Gastroesophageal sphincter (tissue), 3 donors: Measurements from ENCODE around the gene NPR1.

Source experiments
- EP300 ChIP-seq: sonication (generic); formaldehyde crosslinking; IDR thresholded peaks from one replicate; pipeline ENCODE4 v1.6.1; 2017; ENCODE audit warnings: antibody characterized with exemption, mild to moderate bottlenecking
- POLR2A ChIP-seq, 2 donors: fragments of 450-650 bp; IDR thresholded peaks; one replicate each; pipeline ENCODE4 v1.6.1; 2017; ENCODE audit warnings: antibody characterized with exemption in 2 of 2, mild to moderate bottlenecking in 2 of 2, moderate library complexity in 1 of 2
- TF ChIP-seq, protein P1 (sequence below), 4 experiments: fragments of 200-600 bp in 2 of 4; fragments of 450-650 bp in 2 of 4; sonication (generic) in 1 of 4; IDR thresholded peaks; one replicate each; pipeline ENCODE4 v1.5.1; 2017 to 2019; ENCODE audit warnings: antibody characterized with exemption in 4 of 4, mild to moderate bottlenecking in 2 of 4, moderate library complexity in 2 of 4

GRCh38 chr1:153693466-153693865, 15.0 kb downstream of the NPR1 start:
- TF ChIP-seq, protein P1, sequence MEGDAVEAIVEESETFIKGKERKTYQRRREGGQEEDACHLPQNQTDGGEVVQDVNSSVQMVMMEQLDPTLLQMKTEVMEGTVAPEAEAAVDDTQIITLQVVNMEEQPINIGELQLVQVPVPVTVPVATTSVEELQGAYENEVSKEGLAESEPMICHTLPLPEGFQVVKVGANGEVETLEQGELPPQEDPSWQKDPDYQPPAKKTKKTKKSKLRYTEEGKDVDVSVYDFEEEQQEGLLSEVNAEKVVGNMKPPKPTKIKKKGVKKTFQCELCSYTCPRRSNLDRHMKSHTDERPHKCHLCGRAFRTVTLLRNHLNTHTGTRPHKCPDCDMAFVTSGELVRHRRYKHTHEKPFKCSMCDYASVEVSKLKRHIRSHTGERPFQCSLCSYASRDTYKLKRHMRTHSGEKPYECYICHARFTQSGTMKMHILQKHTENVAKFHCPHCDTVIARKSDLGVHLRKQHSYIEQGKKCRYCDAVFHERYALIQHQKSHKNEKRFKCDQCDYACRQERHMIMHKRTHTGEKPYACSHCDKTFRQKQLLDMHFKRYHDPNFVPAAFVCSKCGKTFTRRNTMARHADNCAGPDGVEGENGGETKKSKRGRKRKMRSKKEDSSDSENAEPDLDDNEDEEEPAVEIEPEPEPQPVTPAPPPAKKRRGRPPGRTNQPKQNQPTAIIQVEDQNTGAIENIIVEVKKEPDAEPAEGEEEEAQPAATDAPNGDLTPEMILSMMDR (IDR thresholded peaks at IDR 0.05): no peak
- TF ChIP-seq POLR2A (IDR thresholded peaks at IDR 0.05): no peak
- TF ChIP-seq EP300: no peak
